H1 (cell line): ENCODE results near the gene PDZD4. TPM values are rescaled to one million over a fixed set of nuclear protein-coding genes. Genes with fewer than 3 reads are reported as not detected.

Source experiments
- CTCF ChIA-PET: fragments of 300-600 bp; sonication (Branson Sonifier 250); formaldehyde crosslinking; loops from one replicate; lab custom pipeline; 2021; ENCODE audit not compliant: partially characterized antibody; lab: Charles Lee
- POLR2A ChIA-PET: fragments of 300-600 bp; sonication (Branson Sonifier 250); formaldehyde crosslinking; loops from one replicate; lab custom pipeline; 2021; ENCODE audit warnings: inconsistent platforms; ENCODE audit not compliant: partially characterized antibody; lab: Charles Lee
- DNase-seq, 2 experiments: peaks; one replicate each; pipeline versions ENCODE4 v3.0.0 to v3.0.0-alpha.2; 2010 to 2022; ENCODE audit warnings: low spot score in 2 of 2, low read depth in 1 of 2, mixed read lengths in 1 of 2
- FAIRE-seq: peaks from 2 replicates; lab custom pipeline; 2011; peaks lifted over from hg19 to GRCh38; lab: Jason Lieb, UNC
- H2AFZ ChIP-seq: 2 replicates; pipeline ENCODE4 v1.8.1; 2012; ENCODE audit warnings: low read length, inconsistent platforms
- H2AK5ac ChIP-seq: 2 replicates; pipeline ENCODE4 v1.6.1; 2013; ENCODE audit warnings: low read depth, low read length
- H2BK120ac ChIP-seq: replicated peaks from 2 replicates; pipeline ENCODE3; 2013; ENCODE audit warnings: low read depth, low read length, inconsistent platforms
- H2BK12ac ChIP-seq: 2 replicates; pipeline ENCODE4 v1.6.1; 2013; ENCODE audit warnings: low read depth, low read length
- H2BK15ac ChIP-seq: 2 replicates; pipeline ENCODE4 v1.6.1; 2013; ENCODE audit warnings: low read length
- H2BK20ac ChIP-seq: 2 replicates; pipeline ENCODE4 v1.6.1; 2013; ENCODE audit warnings: low read length
- H2BK5ac ChIP-seq: 2 replicates; pipeline ENCODE4 v1.6.1; 2013; ENCODE audit warnings: low read depth, low read length
- H3K14ac ChIP-seq: 2 replicates; pipeline ENCODE4 v1.6.1; 2013; ENCODE audit warnings: inconsistent platforms; ENCODE audit not compliant: insufficient read length
- H3K18ac ChIP-seq: 2 replicates; pipeline ENCODE4 v1.6.1; 2013; ENCODE audit warnings: low read length; ENCODE audit errors: extremely low read depth
- H3K23ac ChIP-seq: 2 replicates; pipeline ENCODE4 v1.6.1; 2013; ENCODE audit warnings: inconsistent platforms; ENCODE audit not compliant: insufficient read length
- H3K23me2 ChIP-seq: 2 replicates; pipeline ENCODE4 v1.6.1; 2013; ENCODE audit warnings: low read depth, low read length
- H3K27ac ChIP-seq: 2 replicates; pipeline ENCODE4 v1.6.1; 2011; ENCODE audit warnings: low read depth, low read length, inconsistent platforms
- H3K27me3 ChIP-seq, 4 experiments: replicated peaks in 1 of 4; 1 replicate in 1 of 4; 2 replicates in 3 of 4; pipeline versions ENCODE4 v1.6.1 to v1.8.1; 2011 to 2013; ENCODE audit warnings: low read length in 3 of 4, mild to moderate bottlenecking in 3 of 4, inconsistent platforms in 2 of 4, mixed read lengths in 2 of 4, moderate library complexity in 1 of 4; ENCODE audit not compliant: control insufficient read depth in 3 of 4, insufficient read depth in 3 of 4; ENCODE audit errors: extremely low read depth in 1 of 4
- H3K36me3 ChIP-seq, 4 experiments: 2 replicates each; pipeline versions ENCODE4 v1.6.1 to v1.8.1; 2011 to 2013; ENCODE audit warnings: mild to moderate bottlenecking in 4 of 4, low read length in 3 of 4, moderate library complexity in 2 of 4, control low read depth in 1 of 4, inconsistent platforms in 1 of 4; ENCODE audit not compliant: insufficient read depth in 4 of 4, control insufficient read depth in 2 of 4
- H3K4ac ChIP-seq: replicated peaks from 2 replicates; pipeline ENCODE3; 2013; ENCODE audit warnings: low read length, low read depth, mixed read lengths, inconsistent platforms; ENCODE audit not compliant: insufficient read length
- H3K4me1 ChIP-seq, 4 experiments: replicated peaks in 1 of 4; 1 replicate in 1 of 4; 2 replicates in 3 of 4; pipeline versions ENCODE4 v1.6.1 to v1.8.1; 2011 to 2013; ENCODE audit warnings: low read length in 3 of 4, inconsistent platforms in 2 of 4, mixed read lengths in 1 of 4; ENCODE audit not compliant: insufficient read depth in 4 of 4, control insufficient read depth in 3 of 4
- H3K4me2 ChIP-seq, 2 experiments: 2 replicates each; pipeline versions ENCODE4 v1.6.1 to v1.8.1; 2011 to 2013; ENCODE audit warnings: low read depth in 2 of 2, low read length in 2 of 2, control low read depth in 1 of 2, inconsistent platforms in 1 of 2, mild to moderate bottlenecking in 1 of 2; ENCODE audit not compliant: insufficient read depth in 1 of 2
- H3K4me3 ChIP-seq, 4 experiments: fragments of 200-600, 300-600 bp in 1 of 4; sonication (generic), shearing (Covaris generic), sonication (Bioruptor Twin) in 1 of 4; 2 replicates each; pipeline versions ENCODE4 v1.5.1 to v1.8.1; 2011 to 2016; ENCODE audit warnings: low read length in 4 of 4, low read depth in 3 of 4, control low read depth in 2 of 4, inconsistent platforms in 2 of 4, mild to moderate bottlenecking in 2 of 4, mixed read lengths in 1 of 4, moderate library complexity in 1 of 4; ENCODE audit not compliant: insufficient read depth in 2 of 4; ENCODE audit errors: extremely low read depth in 1 of 4
- H3K56ac ChIP-seq: replicated peaks from 2 replicates; pipeline ENCODE3; 2013; ENCODE audit warnings: low read depth, mild to moderate bottlenecking, mixed read lengths, low read length, inconsistent platforms; ENCODE audit not compliant: insufficient read length
- H3K79me1 ChIP-seq: 2 replicates; pipeline ENCODE4 v1.6.1; 2013; ENCODE audit warnings: low read depth, low read length, control low read depth
- H3K79me2 ChIP-seq, 2 experiments: 2 replicates each; pipeline versions ENCODE4 v1.6.1 to v1.8.1; 2012 to 2013; ENCODE audit warnings: low read length in 2 of 2, mild to moderate bottlenecking in 2 of 2, inconsistent platforms in 1 of 2; ENCODE audit not compliant: insufficient read depth in 2 of 2, control insufficient read depth in 1 of 2
- H3K9ac ChIP-seq, 4 experiments: replicated peaks in 1 of 4; 1 replicate in 1 of 4; 2 replicates in 3 of 4; pipeline versions ENCODE4 v1.6.1 to v1.8.1; 2011 to 2013; ENCODE audit warnings: low read depth in 3 of 4, low read length in 3 of 4, control low read depth in 2 of 4, mild to moderate bottlenecking in 2 of 4, moderate library complexity in 2 of 4, inconsistent platforms in 1 of 4; ENCODE audit errors: extremely low read depth in 1 of 4
- H3K9me3 ChIP-seq, 2 experiments: 2 replicates each; pipeline versions ENCODE4 v1.6.1 to v1.8.1; 2012 to 2013; ENCODE audit warnings: mild to moderate bottlenecking in 2 of 2, moderate library complexity in 2 of 2, control low read depth in 1 of 2, inconsistent platforms in 1 of 2, low read depth in 1 of 2, low read length in 1 of 2, mixed read lengths in 1 of 2; ENCODE audit not compliant: insufficient read depth in 2 of 2
- H4K20me1 ChIP-seq, 2 experiments: replicated peaks in 1 of 2; 2 replicates each; pipeline versions ENCODE3 to v1.8.1; 2011 to 2013; ENCODE audit warnings: inconsistent platforms in 2 of 2, low read length in 2 of 2, mild to moderate bottlenecking in 1 of 2; ENCODE audit not compliant: insufficient read depth in 2 of 2, control insufficient read depth in 1 of 2
- H4K5ac ChIP-seq: 2 replicates; pipeline ENCODE4 v1.6.1; 2013; ENCODE audit warnings: low read length, low read depth, mixed read lengths, inconsistent platforms; ENCODE audit not compliant: insufficient read length
- H4K8ac ChIP-seq: 2 replicates; pipeline ENCODE4 v1.8.0; 2013; ENCODE audit warnings: mild to moderate bottlenecking, moderate library complexity, low read length, inconsistent platforms; ENCODE audit not compliant: insufficient read depth; ENCODE audit errors: extremely low read depth
- H4K91ac ChIP-seq: replicated peaks from 2 replicates; pipeline ENCODE3; 2013; ENCODE audit warnings: low read length, mixed read lengths, inconsistent platforms; ENCODE audit not compliant: insufficient read length
- ATF2 ChIP-seq: IDR thresholded peaks from 2 replicates; pipeline ENCODE4 v1.6.1; 2012; ENCODE audit warnings: low read length, inconsistent platforms
- BACH1 ChIP-seq: IDR thresholded peaks from 2 replicates; pipeline ENCODE4 v1.6.1; 2012; ENCODE audit warnings: low read length, improper control_type of control experiment
- CTBP2 ChIP-seq: IDR thresholded peaks from 2 replicates; pipeline ENCODE4 v1.7.0; 2011; ENCODE audit warnings: borderline replicate concordance, mild to moderate bottlenecking, moderate library complexity, mixed read lengths, low read length; ENCODE audit not compliant: insufficient read depth, insufficient read length
- GTF2F1 ChIP-seq: IDR thresholded peaks from 2 replicates; pipeline ENCODE4 v1.6.1; 2012; ENCODE audit warnings: low read depth, low read length, improper control_type of control experiment, borderline replicate concordance
- KDM1A ChIP-seq: fragments of 200-600, 300-600 bp; sonication (generic); IDR thresholded peaks from 2 replicates; pipeline ENCODE4 v1.7.1; 2016; ENCODE audit warnings: mild to moderate bottlenecking, low read length, borderline replicate concordance
- NANOG ChIP-seq: IDR thresholded peaks from 2 replicates; pipeline ENCODE4 v1.6.1; 2011; ENCODE audit warnings: low read length, low read depth, mild to moderate bottlenecking, inconsistent platforms; ENCODE audit not compliant: insufficient read depth, poor library complexity, severe bottlenecking
- RAD21 ChIP-seq, 2 experiments: IDR thresholded peaks in 1 of 2; conservative IDR thresholded peaks in 1 of 2; 2 replicates each; pipeline ENCODE4 v1.6.1; 2011; ENCODE audit warnings: low read depth in 2 of 2, low read length in 2 of 2, improper control_type of control experiment in 1 of 2, inconsistent platforms in 1 of 2, mild to moderate bottlenecking in 1 of 2, moderate library complexity in 1 of 2
- SP2 ChIP-seq: IDR thresholded peaks from 2 replicates; pipeline ENCODE4 v1.6.1; 2012; ENCODE audit warnings: mild to moderate bottlenecking, low read length, inconsistent platforms
- TAF1 ChIP-seq: IDR thresholded peaks from 2 replicates; pipeline ENCODE4 v1.6.1; 2011; ENCODE audit warnings: mild to moderate bottlenecking, low read depth, low read length
- TEAD4 ChIP-seq: IDR thresholded peaks from 2 replicates; pipeline ENCODE4 v1.6.1; 2012; ENCODE audit warnings: low read depth, low read length, inconsistent platforms, mixed read lengths
- WGBS, 2 experiments: shearing (Covaris generic) in 1 of 2; methylation state at CpG; one replicate each; pipeline versions ENCODE4 v1.1.6 to v1.1.7; 2013 to 2015; ENCODE audit warnings: low lambda C conversion rate in 2 of 2, mixed read lengths in 2 of 2, inconsistent platforms in 1 of 2, low coverage in 1 of 2, missing lambda C conversion rate in 1 of 2; ENCODE audit not compliant: insufficient replicate concordance in 2 of 2, insufficient coverage in 1 of 2, insufficient read length in 1 of 2; ENCODE audit errors: extremely low coverage in 1 of 2, missing lambda C conversion rate in 1 of 2; 5-methylcytosine and 5-hydroxymethylcytosine counted together
- polyA plus RNA-seq, 7 experiments: library from polyadenylated mRNA; depleted of rRNA in 3 of 7; stranded (reverse) in 5 of 7; unstranded in 2 of 7; fragments of >200 nt in 5 of 7; fragments of 200-250 nt in 2 of 7; gene quantifications; 1 replicate in 5 of 7; 2 replicates in 1 of 7; 4 replicates in 1 of 7; pipeline versions ENCODE4 v1.2.1 to v1.2.3, GENCODE V29; 2011 to 2013; ENCODE audit warnings: missing spikeins in 2 of 7, mixed read lengths in 2 of 7
- total RNA-seq: library from RNA; stranded (reverse); fragmentation: NEBNext Ultra II Directional; extraction: Animal tissue kit (Norgen Biotek cat#: 25700); gene quantifications from 2 replicates; pipeline ENCODE4 v1.2.1, GENCODE V29; 2021

PDZD4 gene
- total and polyA plus RNA-seq, 2 of the 8 experiments (the other 6 are each of a cell fraction or from before 2014, with no cell fraction given) = 45.8 to 169 TPM

GRCh38 chrX:153764786-153765137 is 65.6 kb downstream of the PDZD4 start:
- CTCF ChIA-PET = interaction anchor here (0.6 to 3.7 kb wide), 4 partner anchors 14 to 182 kb away, joined by 3 to 16 read pairs (median 5); no protein-coding TSS in a partner anchor
- DNase-seq (no peak), FAIRE-seq (no peak)
- H4K5ac ChIP-seq = no peak overlapping the region
- H3K27me3 ChIP-seq = no peaks in the 10 kb centered on the region
- no peak overlapping the region for H3K9ac ChIP-seq
- no peaks in the 10 kb centered on the region for H3K9me3 ChIP-seq
- no peaks in the 10 kb centered on the region for H3K79me2 ChIP-seq
- H3K56ac ChIP-seq = no peak overlapping the region
- no peak overlapping the region for H4K91ac ChIP-seq
- no peak overlapping the region for H2BK120ac ChIP-seq
- 94% methylated on average over 5 of the region's 7 CpGs; no CpG with 5 or more reads in 1 of the 2 experiments for WGBS, 2 experiments
- H3K79me1 ChIP-seq = no peaks in the 10 kb centered on the region
- H3K18ac ChIP-seq = no peak overlapping the region
- H4K8ac ChIP-seq = no peak overlapping the region
- no peak overlapping the region for H3K27ac ChIP-seq
- no peak overlapping the region for H3K23ac ChIP-seq
- H3K4me1 ChIP-seq = peaks cover 0 to 8% (median 4%) of the 10 kb centered on the region in 4 experiments; a peak in 5 of 7 replicates
- no peaks in the 10 kb centered on the region for H3K36me3 ChIP-seq
- no peak overlapping the region for H3K4me2 ChIP-seq
- no peak overlapping the region for H3K4me3 ChIP-seq
- H3K14ac ChIP-seq = no peak overlapping the region
- no peak overlapping the region for H2AK5ac ChIP-seq
- no peak overlapping the region for H3K4ac ChIP-seq
- POLR2A ChIA-PET = no interaction called here
- no peak overlapping the region for H2BK5ac ChIP-seq
- no peaks in the 10 kb centered on the region for H4K20me1 ChIP-seq
- H2BK20ac ChIP-seq = no peak overlapping the region
- H2AFZ ChIP-seq = no peak overlapping the region
- no peak overlapping the region for H2BK12ac ChIP-seq
- no peaks in the 10 kb centered on the region for H3K23me2 ChIP-seq
- TF ChIP-seq TAF1 (no peak), BACH1 (no peak), TEAD4 (no peak), RAD21 (IDR thresholded peaks at IDR 0.05 in 1 of 2, conservative IDR thresholded peaks at IDR 0.05 in 1 of 2; ENCODE audit: low read depth in 2 of 2, low read length in 2 of 2) (no peak), NANOG (no peak), GTF2F1 (no peak), CTBP2 (no peak), KDM1A (no peak), SP2 (no peak), ATF2 (no peak)
- H2BK15ac ChIP-seq = 0 out of 2 replicates have a peak overlapping the region, but pooled peaks have one; percentile 61
